Liver (tissue), 9 donors: Measurements from ENCODE around the gene ENOX2. TPM values are rescaled to one million over a fixed set of nuclear protein-coding genes. Genes with fewer than 3 reads are reported as not detected.

Experiments used
- DNase-seq: peaks from one replicate; pipeline ENCODE4 v3.0.0-alpha.2; 2017; ENCODE audit warnings: low spot score
- H3K27ac ChIP-seq, 2 donors: one replicate each; pipeline ENCODE4 v1.7.0; 2013; ENCODE audit warnings: inconsistent platforms in 2 of 2, low read length in 2 of 2, control low read depth in 1 of 2, low read depth in 1 of 2, mild to moderate bottlenecking in 1 of 2
- H3K27me3 ChIP-seq, 4 donors: one replicate each; pipeline versions ENCODE4 v1.6.1 to v1.7.0; 2013; ENCODE audit warnings: low read length in 3 of 4, inconsistent platforms in 1 of 4, mild to moderate bottlenecking in 1 of 4, moderate library complexity in 1 of 4; ENCODE audit not compliant: control insufficient read depth in 4 of 4, insufficient read depth in 4 of 4
- H3K36me3 ChIP-seq, 4 donors: one replicate each; pipeline versions ENCODE4 v1.6.1 to v1.7.0; 2013; ENCODE audit warnings: low read length in 3 of 4, mild to moderate bottlenecking in 3 of 4, low read depth in 1 of 4, moderate library complexity in 1 of 4; ENCODE audit not compliant: control insufficient read depth in 4 of 4, insufficient read depth in 3 of 4
- H3K4me1 ChIP-seq, 4 donors: one replicate each; pipeline versions ENCODE4 v1.6.1 to v1.7.0; 2013; ENCODE audit warnings: low read length in 3 of 4, mild to moderate bottlenecking in 3 of 4, moderate library complexity in 1 of 4; ENCODE audit not compliant: control insufficient read depth in 4 of 4, insufficient read depth in 4 of 4
- H3K4me3 ChIP-seq, 3 donors: one replicate each; pipeline versions ENCODE4 v1.6.1 to v1.7.0; 2013; ENCODE audit warnings: low read length in 3 of 3, control low read depth in 1 of 3, low read depth in 1 of 3, mild to moderate bottlenecking in 1 of 3
- H3K9ac ChIP-seq, 2 donors: one replicate each; pipeline ENCODE4 v1.7.0; 2013; ENCODE audit warnings: low read length in 2 of 2, mild to moderate bottlenecking in 2 of 2, moderate library complexity in 2 of 2, control low read depth in 1 of 2, low read depth in 1 of 2
- H3K9me3 ChIP-seq, 4 donors: one replicate each; pipeline versions ENCODE4 v1.6.1 to v1.7.0; 2013; ENCODE audit warnings: low read length in 3 of 4; ENCODE audit not compliant: control insufficient read depth in 4 of 4
- ATF3 ChIP-seq: IDR thresholded peaks from 2 replicates; pipeline ENCODE4 v1.6.1; 2016; ENCODE audit warnings: antibody characterized with exemption
- CTCF ChIP-seq: fragments of 150-350 bp; IDR thresholded peaks from 2 replicates; pipeline ENCODE4 v1.5.1; 2017; ENCODE audit warnings: improper control_type of control experiment, low read depth, low read length; ENCODE audit not compliant: missing input control
- EGR1 ChIP-seq, 2 donors: IDR thresholded peaks; 2 replicates each; pipeline ENCODE4 v1.6.1; 2016 to 2018; ENCODE audit warnings: antibody characterized with exemption in 2 of 2, low read depth in 2 of 2
- FOXA2 ChIP-seq: IDR thresholded peaks from 2 replicates; pipeline ENCODE4 v1.6.1; 2016; ENCODE audit warnings: antibody characterized with exemption
- HNF4A ChIP-seq, 2 donors: conservative IDR thresholded peaks; 2 replicates each; pipeline ENCODE4 v1.6.1; 2016; ENCODE audit warnings: antibody characterized with exemption in 2 of 2, mild to moderate bottlenecking in 2 of 2
- HNF4G ChIP-seq: IDR thresholded peaks from 2 replicates; pipeline ENCODE4 v1.6.1; 2016; ENCODE audit warnings: antibody characterized with exemption
- MAX ChIP-seq: IDR thresholded peaks from 2 replicates; pipeline ENCODE4 v1.6.1; 2016; ENCODE audit warnings: antibody characterized with exemption
- NR2F2 ChIP-seq: IDR thresholded peaks from 2 replicates; pipeline ENCODE4 v1.6.1; 2016; ENCODE audit warnings: antibody characterized with exemption
- RAD21 ChIP-seq, 2 donors: IDR thresholded peaks; 2 replicates each; pipeline ENCODE4 v1.6.1; 2016; ENCODE audit warnings: antibody characterized with exemption in 2 of 2, mild to moderate bottlenecking in 2 of 2
- REST ChIP-seq: IDR thresholded peaks from 2 replicates; pipeline ENCODE4 v1.6.1; 2016; ENCODE audit warnings: antibody characterized with exemption, mild to moderate bottlenecking
- RXRA ChIP-seq, 2 donors: IDR thresholded peaks; 2 replicates each; pipeline ENCODE4 v1.6.1; 2017 to 2018; ENCODE audit warnings: antibody characterized with exemption in 2 of 2, mild to moderate bottlenecking in 1 of 2
- SP1 ChIP-seq: IDR thresholded peaks from 2 replicates; pipeline ENCODE4 v1.6.1; 2018; ENCODE audit warnings: antibody characterized with exemption, mild to moderate bottlenecking
- YY1 ChIP-seq: IDR thresholded peaks from 2 replicates; pipeline ENCODE4 v1.6.1; 2016; ENCODE audit warnings: antibody characterized with exemption, mild to moderate bottlenecking
- ZBTB33 ChIP-seq: IDR thresholded peaks from 2 replicates; pipeline ENCODE4 v1.6.1; 2016; ENCODE audit warnings: antibody characterized with exemption
- WGBS: extraction: QIAGEN DNeasy Blood & Tissue Kit; methylation state at CpG from one replicate; pipeline ENCODE4 v1.1.7; 2013; 5-methylcytosine and 5-hydroxymethylcytosine counted together
- polyA plus RNA-seq, 2 donors: library from polyadenylated mRNA; stranded (reverse) in 1 of 2; unstranded in 1 of 2; fragments of 200-250 nt in 1 of 2; fragments of >200 nt in 1 of 2; fragmentation: Nextera tagmentation in 1 of 2; extraction: Ambion mirVana in 1 of 2; gene quantifications; one replicate each; pipeline versions ENCODE4 v1.2.1 to v1.2.3, GENCODE V29; 2013 to 2015
- total RNA-seq, 2 donors: library from RNA; depleted of rRNA; stranded (reverse); fragments of >200 nt; gene quantifications; one replicate each; pipeline ENCODE4 v1.2.3, GENCODE V29; 2014
- donor health status: healthy.
- donor health status: healthy.
- donor health status: healthy.
- donor health status: healthy.
- donor health status: healthy.

ENOX2 gene
- total and polyA plus RNA-seq, 4 donors, result 5.0 to 11.5 (median 6.5) TPM

GRCh38 chrX:130916636-130917422 lies 13.8 kb upstream of the ENOX2 start:
- Histone ChIP-seq H3K9me3 (no peaks in the 10 kb centered on the region), H3K27ac (no peak overlapping the region), H3K4me1 (no peaks in the 10 kb centered on the region), H3K4me3 (no peak overlapping the region), H3K9ac (no peak overlapping the region), H3K27me3 (peaks cover 0 to 2% (median 0%) of the 10 kb centered on the region in 4 donors), H3K36me3 (no peaks in the 10 kb centered on the region)
- 25% methylated on average over 7 of the region's 7 CpGs for WGBS
- peak; percentile 86 to 93 for TF ChIP-seq RAD21 (IDR thresholded peaks at IDR 0.05)
- no peak for TF ChIP-seq MAX
- peak; percentile 74 for TF ChIP-seq CTCF
- no peak for TF ChIP-seq RXRA (IDR thresholded peaks at IDR 0.05)
- TF ChIP-seq NR2F2, result no peak
- DNase-seq, result peak; percentile 40

- Histone ChIP-seq H3K9ac (no peak overlapping the region), H3K27me3 (peaks cover 0 to 2% (median 0%) of the 10 kb centered on the region in 4 donors), H3K4me3 (no peak overlapping the region), H3K27ac (no peak overlapping the region), H3K36me3 (no peaks in the 10 kb centered on the region), H3K9me3 (no peaks in the 10 kb centered on the region), H3K4me1 (no peaks in the 10 kb centered on the region)
- no peak for TF ChIP-seq HNF4G
- no peak for TF ChIP-seq EGR1 (IDR thresholded peaks at IDR 0.05; ENCODE audit: low read depth in 2 of 2)
- peak; percentile 30 for TF ChIP-seq SP1
- peak; percentile 36 to 53 for TF ChIP-seq HNF4A (conservative IDR thresholded peaks at IDR 0.05)
- TF ChIP-seq RAD21 (IDR thresholded peaks at IDR 0.05), result peak; percentile 52 to 66
- TF ChIP-seq ATF3, result peak; percentile 63
- TF ChIP-seq RXRA (IDR thresholded peaks at IDR 0.05), result peak; percentile 40 to 51
- TF ChIP-seq FOXA2, result peak; percentile 14
- no peak for DNase-seq
Measured at GRCh38 chrX:130915302-130915701, 12.3 kb upstream of the ENOX2 start.

- DNase-seq, result no peak
- H3K27me3 ChIP-seq, result no peaks in the 10 kb centered on the region
- 79% methylated on average over 2 of the region's 2 CpGs for WGBS
- TF ChIP-seq MAX (no peak), YY1 (no peak), ZBTB33 (no peak), REST (no peak), RAD21 (IDR thresholded peaks at IDR 0.05) (no peak), HNF4G (no peak), NR2F2 (no peak), RXRA (IDR thresholded peaks at IDR 0.05) (no peak), EGR1 (IDR thresholded peaks at IDR 0.05; ENCODE audit: low read depth in 2 of 2) (no peak), HNF4A (conservative IDR thresholded peaks at IDR 0.05) (no peak), FOXA2 (no peak), ATF3 (no peak)
Measured at GRCh38 chrX:130909469-130910136, 6.6 kb upstream of the ENOX2 start.

More at GRCh38 chrX:130909469-130910136, 6.6 kb upstream of the ENOX2 start:
- no peak overlapping the region for H3K27ac ChIP-seq
- no peaks in the 10 kb centered on the region for H3K9me3 ChIP-seq
- no peaks in the 10 kb centered on the region for H3K36me3 ChIP-seq
- no peak overlapping the region for H3K9ac ChIP-seq
- H3K4me1 ChIP-seq, result no peaks in the 10 kb centered on the region
- no peak overlapping the region for H3K4me3 ChIP-seq
